Stimulated activated CD8-positive, alpha-beta memory T cell treated with anti-CD3 and anti-CD28 coated beads, Interleukin-12 subunit alpha, Interleukin-12 subunit beta, amount 100 ng/mL, for 1 hour (primary cell): ENCODE results near the gene DOCK1.

ENCODE experiments used
- DNase-seq: peaks from one replicate; pipeline ENCODE4 v3.0.0-alpha.2; 2020; ENCODE audit warnings: low read depth

The DOCK1 gene

GRCh38 chr10:126955396-126955795 is 50.2 kb downstream of the DOCK1 start:
- DNase-seq: no peak

GRCh38 chr10:126955934-126956711 is 50.9 kb downstream of the DOCK1 start:
- DNase-seq: no peak

GRCh38 chr10:126956712-126957108 is 51.5 kb downstream of the DOCK1 start:
- DNase-seq: no peak

- no peak for DNase-seq
Observed at GRCh38 chr10:126957111-126957510, 51.9 kb downstream of the DOCK1 start.

- no peak for DNase-seq
Observed at GRCh38 chr10:126959431-126959830, 54.2 kb downstream of the DOCK1 start.

GRCh38 chr10:126959906-126960685 is 54.9 kb downstream of the DOCK1 start:
- no peak for DNase-seq

GRCh38 chr10:126963354-126963753 is 58.1 kb downstream of the DOCK1 start:
- no peak for DNase-seq

- DNase-seq: no peak
Observed at GRCh38 chr10:126964190-126964589, 59.0 kb downstream of the DOCK1 start.

GRCh38 chr10:126966938-126967337 is 61.7 kb downstream of the DOCK1 start:
- no peak for DNase-seq

- DNase-seq: no peak
Observed at GRCh38 chr10:126969310-126969709, 64.1 kb downstream of the DOCK1 start.

GRCh38 chr10:126972635-126973414 is 67.6 kb downstream of the DOCK1 start:
- DNase-seq: no peak

- no peak for DNase-seq
Observed at GRCh38 chr10:126975221-126975620, 70.0 kb downstream of the DOCK1 start.

- no peak for DNase-seq
Observed at GRCh38 chr10:126977216-126977615, 72.0 kb downstream of the DOCK1 start.

GRCh38 chr10:126979311-126979710 is 74.1 kb downstream of the DOCK1 start:
- no peak for DNase-seq

GRCh38 chr10:126993208-126993607 is 88.0 kb downstream of the DOCK1 start:
- no peak for DNase-seq

GRCh38 chr10:126997801-126998590 is 92.8 kb downstream of the DOCK1 start:
- DNase-seq: no peak

- no peak for DNase-seq
Observed at GRCh38 chr10:127000598-127000997, 95.4 kb downstream of the DOCK1 start.

GRCh38 chr10:127003032-127003685 is 97.9 kb downstream of the DOCK1 start:
- no peak for DNase-seq

GRCh38 chr10:127006453-127006852 is 101.2 kb downstream of the DOCK1 start:
- DNase-seq: no peak

- no peak for DNase-seq
Observed at GRCh38 chr10:127009366-127009765, 104.1 kb downstream of the DOCK1 start.

- no peak for DNase-seq
Observed at GRCh38 chr10:127011174-127011573, 105.9 kb downstream of the DOCK1 start.
